Upper lobe of right lung (tissue), 1 donor: ENCODE measurements around the gene U2AF2. TPM values are rescaled to one million over a fixed set of nuclear protein-coding genes. Genes with fewer than 3 reads are reported as not detected.
A peak's percentile ranks its signal among the peaks of the same experiment; 100 is the strongest.

Source experiments
- ATAC-seq: fragments of 200-7000 bp; cut with Tn5 transposase; one replicate; pipeline ENCODE4 v1.9.1; 2020; ENCODE audit warnings: mild to moderate bottlenecking, moderate library complexity
- DNase-seq: peaks from one replicate; pipeline ENCODE4 v3.0.0-alpha.2; 2020
- H3K27ac ChIP-seq: fragments of 200-600 bp; one replicate; pipeline ENCODE4 v1.8.0; 2022
- H3K27me3 ChIP-seq: fragments of 200-600 bp; one replicate; pipeline ENCODE4 v1.8.0; 2022; ENCODE audit warnings: mild to moderate bottlenecking
- H3K36me3 ChIP-seq: fragments of 200-600 bp; one replicate; pipeline ENCODE4 v1.8.0; 2022
- H3K4me1 ChIP-seq: fragments of 200-600 bp; one replicate; pipeline ENCODE4 v1.8.0; 2022
- H3K4me3 ChIP-seq: fragments of 200-600 bp; one replicate; pipeline ENCODE4 v1.8.0; 2022; ENCODE audit warnings: mild to moderate bottlenecking
- H3K9me3 ChIP-seq: fragments of 200-600 bp; one replicate; pipeline ENCODE4 v1.8.0; 2022
- intact Hi-C: fragments of 100-400 bp; cut with DNase I; formaldehyde crosslinking; loops from one replicate; pipeline ENCODE4 v1.11.0; 2022
- total RNA-seq: library from RNA; stranded (reverse); fragmentation: NEBNext Ultra II Directional; extraction: Animal tissue kit (Norgen Biotek cat#: 25700); gene quantifications from one replicate; pipeline ENCODE4 v1.2.1, GENCODE V29; 2021
- TF ChIP-seq, protein P1 (sequence below): fragments of 200-600 bp; IDR thresholded peaks from one replicate; pipeline ENCODE4 v1.8.0; 2022; ENCODE audit warnings: antibody characterized with exemption
- donor health status: DM: no; HTN: yes; CAD: no; lungs with severe emphysema.

The U2AF2 gene
- total RNA-seq, 1 donor from 2014 or later: 142 TPM

DNA sequence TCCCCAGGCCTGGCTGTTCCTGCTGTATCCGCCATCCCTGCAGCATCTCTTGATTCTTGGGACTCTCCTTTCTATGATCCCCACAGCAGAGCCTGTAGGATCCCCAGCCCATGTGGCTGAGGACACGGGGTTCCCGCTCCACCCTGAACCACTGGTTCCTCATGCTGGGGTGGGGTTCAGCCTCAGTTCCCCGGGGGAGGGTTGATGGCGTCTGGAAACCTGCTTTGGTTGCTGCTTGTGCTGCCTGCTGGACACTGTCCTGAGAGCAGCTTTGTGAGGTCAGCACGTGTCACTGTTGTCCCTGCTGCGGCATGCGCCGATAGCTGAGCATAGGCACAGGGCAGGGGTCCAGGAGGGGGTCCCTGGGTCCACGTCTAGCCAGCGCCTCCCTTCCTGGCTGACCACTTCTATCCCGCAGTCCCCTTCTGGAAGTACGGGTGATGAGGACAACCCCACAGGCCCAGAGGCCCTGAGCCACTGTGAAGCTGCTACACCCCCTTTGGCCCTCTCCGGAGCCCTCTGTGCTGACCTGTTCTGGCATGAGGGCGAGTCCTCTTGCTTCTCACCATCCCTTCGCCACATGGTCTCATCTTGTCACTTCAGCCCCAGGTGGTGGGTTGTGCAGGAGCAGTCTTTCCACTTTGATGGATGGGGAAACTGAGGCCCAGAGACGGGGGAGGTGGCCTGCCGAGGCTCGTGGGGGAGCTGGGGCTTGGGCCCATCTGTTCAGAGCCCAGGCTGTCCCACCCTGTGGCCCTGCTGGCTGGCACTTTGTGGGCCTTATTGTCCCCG lies 25.7 kb downstream of the U2AF2 start:
- TF ChIP-seq, protein P1, sequence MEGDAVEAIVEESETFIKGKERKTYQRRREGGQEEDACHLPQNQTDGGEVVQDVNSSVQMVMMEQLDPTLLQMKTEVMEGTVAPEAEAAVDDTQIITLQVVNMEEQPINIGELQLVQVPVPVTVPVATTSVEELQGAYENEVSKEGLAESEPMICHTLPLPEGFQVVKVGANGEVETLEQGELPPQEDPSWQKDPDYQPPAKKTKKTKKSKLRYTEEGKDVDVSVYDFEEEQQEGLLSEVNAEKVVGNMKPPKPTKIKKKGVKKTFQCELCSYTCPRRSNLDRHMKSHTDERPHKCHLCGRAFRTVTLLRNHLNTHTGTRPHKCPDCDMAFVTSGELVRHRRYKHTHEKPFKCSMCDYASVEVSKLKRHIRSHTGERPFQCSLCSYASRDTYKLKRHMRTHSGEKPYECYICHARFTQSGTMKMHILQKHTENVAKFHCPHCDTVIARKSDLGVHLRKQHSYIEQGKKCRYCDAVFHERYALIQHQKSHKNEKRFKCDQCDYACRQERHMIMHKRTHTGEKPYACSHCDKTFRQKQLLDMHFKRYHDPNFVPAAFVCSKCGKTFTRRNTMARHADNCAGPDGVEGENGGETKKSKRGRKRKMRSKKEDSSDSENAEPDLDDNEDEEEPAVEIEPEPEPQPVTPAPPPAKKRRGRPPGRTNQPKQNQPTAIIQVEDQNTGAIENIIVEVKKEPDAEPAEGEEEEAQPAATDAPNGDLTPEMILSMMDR: no peak
- Histone ChIP-seq H3K27me3 (no peaks in the 10 kb centered on the region), H3K27ac (no peak overlapping the region), H3K4me1 (peaks cover 41% of the 10 kb centered on the region), H3K4me3 (no peak overlapping the region), H3K9me3 (no peaks in the 10 kb centered on the region), H3K36me3 (peaks cover 72% of the 10 kb centered on the region)
- ATAC-seq (no peak), DNase-seq (no peak)
- intact Hi-C loops: no loop called here

DNA sequence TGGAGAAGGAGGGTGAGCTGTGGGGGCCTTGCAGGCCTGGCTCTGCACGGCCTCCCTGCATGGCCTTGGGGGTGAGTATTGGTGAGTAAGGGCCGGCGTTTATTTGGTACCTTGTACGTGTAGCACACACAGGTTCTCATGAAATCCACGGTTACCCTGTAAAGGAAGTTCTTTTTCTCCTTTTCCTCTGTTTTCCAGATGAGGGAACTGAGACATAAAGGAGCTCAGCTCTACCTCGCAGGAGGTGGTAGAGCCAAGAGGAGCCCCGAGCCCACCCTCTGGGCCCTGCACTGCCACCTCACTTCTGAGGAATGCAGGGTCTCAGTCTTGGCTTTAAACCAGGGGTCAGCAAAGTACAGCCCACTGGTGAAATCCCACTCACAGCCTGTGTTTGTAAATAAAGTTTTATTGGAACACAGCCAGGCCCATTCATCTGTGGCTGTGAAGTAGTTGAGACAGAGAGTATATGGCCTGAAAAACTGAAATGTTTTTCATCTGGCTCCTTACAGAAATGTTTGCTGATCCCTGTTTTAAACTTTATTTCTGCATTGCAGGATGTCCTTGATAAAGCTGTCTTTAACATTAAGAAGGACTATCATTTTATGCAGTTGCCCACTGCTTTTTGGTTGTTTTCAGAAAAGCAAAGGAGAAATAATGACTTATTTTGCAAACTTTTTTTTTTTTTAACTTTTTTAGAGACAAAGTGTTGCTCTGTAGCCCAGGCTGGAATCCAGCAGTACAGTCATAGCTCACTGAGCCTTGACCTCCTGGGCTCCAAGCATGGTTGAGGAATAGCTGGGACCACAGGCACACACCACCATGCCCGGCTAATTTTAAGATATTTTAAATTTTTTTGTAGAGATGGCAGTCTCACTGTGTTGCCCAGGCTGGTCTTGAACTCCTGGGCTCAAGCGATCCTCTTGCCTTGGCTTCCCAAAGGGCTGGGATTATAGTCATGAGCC lies 26.6 kb downstream of the U2AF2 start:
- peaks cover 33% of the 10 kb centered on the region for H3K4me1 ChIP-seq
- no peak for ATAC-seq
- no peak overlapping the region for H3K27ac ChIP-seq
- intact Hi-C loops: no loop called here
- H3K4me3 ChIP-seq: no peak overlapping the region
- DNase-seq: no peak
- TF ChIP-seq, protein P1: no peak
- H3K27me3 ChIP-seq: no peaks in the 10 kb centered on the region
- no peaks in the 10 kb centered on the region for H3K9me3 ChIP-seq
- peaks cover 80% of the 10 kb centered on the region for H3K36me3 ChIP-seq

DNA sequence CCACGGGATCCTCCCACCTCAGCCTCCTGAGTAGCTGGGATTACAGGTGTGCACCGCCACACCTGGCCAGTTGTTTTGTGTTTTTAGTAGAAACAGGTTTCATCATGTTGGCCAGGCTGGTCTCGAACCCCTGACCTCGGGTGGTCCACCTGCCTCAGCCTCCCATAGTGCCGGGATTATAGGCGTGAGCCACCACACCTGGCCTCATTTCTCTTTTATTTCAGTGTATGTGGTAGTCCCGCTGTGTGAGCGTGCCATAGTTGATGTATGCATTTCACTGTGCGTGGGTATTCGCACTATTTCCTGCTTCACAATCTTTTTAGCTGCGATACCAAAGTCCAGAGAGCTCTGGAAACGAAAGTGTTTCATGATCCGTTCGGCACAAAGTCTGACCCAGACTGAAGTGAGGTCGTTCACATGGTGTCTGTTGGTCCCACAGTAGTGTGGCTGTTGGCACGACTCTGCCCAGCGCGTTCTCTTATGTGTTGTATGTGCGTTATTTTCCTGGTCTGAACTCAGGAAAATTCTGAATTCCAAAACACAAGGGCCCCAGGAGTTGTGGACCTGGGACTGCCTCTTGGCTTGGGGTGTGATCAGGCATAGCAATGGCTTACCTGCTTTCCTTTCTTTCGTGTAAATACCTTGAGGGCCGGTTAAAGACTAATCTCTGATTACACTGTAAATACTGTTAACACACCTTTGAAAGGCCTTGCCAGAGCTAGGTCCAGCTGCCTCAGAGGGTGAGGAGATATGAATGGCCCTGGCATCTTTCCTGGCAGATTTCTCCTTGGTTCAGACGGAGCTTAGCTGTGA lies 28.8 kb downstream of the U2AF2 start:
- ATAC-seq (peak; percentile 88), DNase-seq (no peak)
- no peaks in the 10 kb centered on the region for H3K9me3 ChIP-seq
- H3K4me1 ChIP-seq: peaks cover 11% of the 10 kb centered on the region
- no peaks in the 10 kb centered on the region for H3K27me3 ChIP-seq
- no peak overlapping the region for H3K4me3 ChIP-seq
- intact Hi-C loops: no loop called here
- H3K27ac ChIP-seq: peak overlapping the region; percentile 55
- TF ChIP-seq, protein P1: no peak
- peaks cover 85% of the 10 kb centered on the region for H3K36me3 ChIP-seq

DNA sequence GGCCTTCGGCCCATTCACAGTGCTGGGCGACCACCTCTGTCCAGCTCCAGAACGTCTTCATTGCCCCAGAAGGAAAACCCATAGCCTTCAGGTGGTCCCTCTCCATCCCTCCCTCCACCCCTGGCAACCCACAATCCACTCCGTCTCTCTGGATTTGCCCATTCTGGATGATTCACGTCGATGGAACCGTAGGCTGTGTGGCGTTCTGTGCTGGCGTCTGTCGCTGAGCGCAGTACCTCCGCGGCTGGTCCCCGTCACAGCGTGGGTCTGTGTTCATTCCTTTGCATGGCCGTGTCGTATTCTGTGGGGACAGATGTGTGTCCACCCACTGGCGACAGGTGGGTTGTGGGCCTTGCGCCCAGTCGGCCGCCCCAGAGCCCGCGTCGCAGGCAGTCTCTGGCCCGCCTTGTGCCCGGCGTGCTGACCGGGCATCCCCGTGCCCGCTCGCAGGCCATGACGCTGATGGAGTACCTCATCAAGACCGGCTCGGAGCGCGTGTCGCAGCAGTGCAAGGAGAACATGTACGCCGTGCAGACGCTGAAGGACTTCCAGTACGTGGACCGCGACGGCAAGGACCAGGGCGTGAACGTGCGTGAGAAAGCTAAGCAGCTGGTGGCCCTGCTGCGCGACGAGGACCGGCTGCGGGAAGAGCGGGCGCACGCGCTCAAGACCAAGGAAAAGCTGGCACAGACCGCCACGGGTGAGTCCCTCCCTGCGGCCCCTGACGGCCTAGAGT lies 30.3 kb downstream of the U2AF2 start:
- Histone ChIP-seq H3K27me3 (no peaks in the 10 kb centered on the region), H3K9me3 (no peaks in the 10 kb centered on the region), H3K4me3 (no peak overlapping the region), H3K27ac (no peak overlapping the region), H3K36me3 (peaks cover 85% of the 10 kb centered on the region), H3K4me1 (peaks cover 7% of the 10 kb centered on the region)
- ATAC-seq (no peak), DNase-seq (no peak)
- intact Hi-C loops: no loop called here
- TF ChIP-seq, protein P1: no peak

DNA sequence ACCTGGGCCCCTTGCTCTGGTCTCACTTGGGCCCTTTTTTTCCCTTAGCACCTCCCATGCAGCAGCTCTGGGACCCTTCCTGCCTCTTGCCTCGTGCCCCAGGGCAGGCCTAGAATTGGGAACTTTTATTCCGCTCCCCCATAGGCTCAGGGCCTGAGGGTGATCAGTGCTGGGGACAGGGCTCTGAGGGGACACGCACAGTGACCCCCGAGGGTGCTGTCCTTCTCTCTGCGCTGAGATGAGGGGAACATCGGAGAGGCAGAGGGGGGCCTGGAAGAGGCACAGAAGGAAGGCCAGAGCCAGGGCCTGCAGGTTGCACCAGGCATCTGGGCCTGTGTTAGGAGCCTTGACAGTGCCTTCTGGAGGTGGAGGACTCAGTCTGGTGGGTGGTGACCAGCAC lies 30.9 kb downstream of the U2AF2 start:
- DNase-seq (no peak), ATAC-seq (no peak)
- H3K4me3 ChIP-seq: no peak overlapping the region
- peaks cover 85% of the 10 kb centered on the region for H3K36me3 ChIP-seq
- H3K27ac ChIP-seq: no peak overlapping the region
- no peaks in the 10 kb centered on the region for H3K27me3 ChIP-seq
- H3K9me3 ChIP-seq: no peaks in the 10 kb centered on the region
- TF ChIP-seq, protein P1: no peak
- H3K4me1 ChIP-seq: peaks cover 7% of the 10 kb centered on the region
- intact Hi-C loops: no loop called here
